Activated CD8-positive, alpha-beta memory T cell treated with anti-CD3 and anti-CD28 coated beads, Interleukin-2, amount 10 ng/mL, durations not matched to agents 7 days and 5 days (primary cell): ENCODE data around the gene CDADC1. TPM values are rescaled to one million over a fixed set of nuclear protein-coding genes. Genes with fewer than 3 reads are reported as not detected.
"Not testable (repeated sequence)": the region's sequence is repeated elsewhere in the genome, so short reads cannot be mapped to it uniquely, and the experiment has no call there.

Experiments used
- ATAC-seq: fragments of 150-1000 bp; cut with Tn5 transposase; one replicate; pipeline ENCODE4 v1.10.0; 2021; ENCODE audit warnings: moderate library complexity
- CTCF ChIA-PET: fragments of 350-600 bp; sonication (Branson Sonifier 250); formaldehyde crosslinking; loops from one replicate; lab custom pipeline; 2021; ENCODE audit warnings: antibody characterized with exemption; lab: Charles Lee
- DNase-seq: peaks from one replicate; pipeline ENCODE4 v3.0.0-alpha.2; 2020
- H3K27ac Mint-ChIP-seq: one replicate; pipeline ENCODE4 v1.8.0; 2021; ENCODE audit warnings: mild to moderate bottlenecking, mixed read lengths
- H3K27me3 Mint-ChIP-seq: one replicate; pipeline ENCODE4 v1.8.0; 2021; ENCODE audit warnings: mixed read lengths
- H3K36me3 Mint-ChIP-seq: one replicate; pipeline ENCODE4 v1.8.0; 2021; ENCODE audit warnings: mild to moderate bottlenecking, mixed read lengths
- H3K4me1 Mint-ChIP-seq: one replicate; pipeline ENCODE4 v1.8.0; 2021; ENCODE audit warnings: mixed read lengths
- H3K4me3 Mint-ChIP-seq: one replicate; pipeline ENCODE4 v1.8.0; 2021; ENCODE audit warnings: mild to moderate bottlenecking, moderate library complexity, mixed read lengths
- H3K9me3 Mint-ChIP-seq: one replicate; pipeline ENCODE4 v1.8.0; 2022; ENCODE audit warnings: low read depth, mixed read lengths
- total RNA-seq, 2 experiments: library from RNA; stranded (reverse); gene quantifications; one replicate each; pipeline ENCODE4 v1.2.3, GENCODE V29; 2021

Gene CDADC1
- total RNA-seq, 2 experiments from 2014 or later = 12.4 to 14.8 TPM

- Mint-ChIP-seq H3K27me3 (no peaks in the 10 kb centered on the region), H3K4me1 (peaks cover 12% of the 10 kb centered on the region), H3K36me3 (no peaks in the 10 kb centered on the region), H3K4me3 (no peak overlapping the region), H3K27ac (no peak overlapping the region), H3K9me3 (no peaks in the 10 kb centered on the region)
- DNase-seq (no peak), ATAC-seq (no peak)
- CTCF ChIA-PET = interaction anchor here (1.2 to 1.8 kb wide), 3 partner anchors 16 to 292 kb away, joined by 3 to 5 read pairs (median 3); no protein-coding TSS in a partner anchor
Measured at GRCh38 chr13:49315036-49315565, 67.4 kb downstream of the CDADC1 start.

DNA sequence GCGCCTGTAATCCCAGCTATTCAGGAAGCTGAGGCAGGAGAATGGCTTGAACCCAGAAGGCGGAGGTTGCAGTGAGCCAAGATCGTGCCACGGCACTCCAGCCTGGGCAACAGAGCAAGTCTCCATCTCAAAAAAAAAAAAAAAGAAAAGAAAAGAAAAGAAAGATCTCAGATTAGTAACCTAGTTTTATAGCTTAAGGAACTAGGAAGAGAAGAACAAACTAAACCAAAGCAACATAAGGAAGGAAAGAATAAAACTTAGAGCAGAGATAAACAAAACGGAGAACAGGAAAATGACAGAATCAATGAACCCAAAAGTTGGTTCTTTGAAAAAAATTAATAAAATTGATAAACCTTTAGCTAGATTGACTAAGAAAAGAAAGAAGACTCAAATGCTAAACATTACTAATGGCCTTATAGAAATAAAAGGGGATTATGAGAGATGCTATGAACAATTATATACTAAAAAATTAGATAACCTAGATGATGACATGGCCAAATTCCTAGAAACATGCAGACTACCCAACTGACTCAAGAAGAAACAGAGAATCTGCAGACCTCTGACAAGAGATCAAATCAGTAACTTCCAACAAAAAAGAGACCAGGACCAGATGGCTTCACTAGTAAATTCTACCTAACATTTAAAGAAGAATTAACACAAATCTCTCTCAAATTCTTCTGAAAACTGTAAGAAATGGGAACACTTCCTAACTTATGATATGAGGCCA, 68.2 kb downstream of the CDADC1 start:
- H3K27me3 Mint-ChIP-seq = no peaks in the 10 kb centered on the region
- no peak overlapping the region for H3K4me3 Mint-ChIP-seq
- no peak for DNase-seq
- H3K4me1 Mint-ChIP-seq = peaks cover 17% of the 10 kb centered on the region
- no peaks in the 10 kb centered on the region for H3K9me3 Mint-ChIP-seq
- H3K27ac Mint-ChIP-seq = no peak overlapping the region
- no peak for ATAC-seq
- H3K36me3 Mint-ChIP-seq = no peaks in the 10 kb centered on the region
- CTCF ChIA-PET = interaction anchor here (1.3 to 1.8 kb wide), 2 partner anchors 15 to 17 kb away, joined by 3 to 5 read pairs; no protein-coding TSS in a partner anchor

DNA sequence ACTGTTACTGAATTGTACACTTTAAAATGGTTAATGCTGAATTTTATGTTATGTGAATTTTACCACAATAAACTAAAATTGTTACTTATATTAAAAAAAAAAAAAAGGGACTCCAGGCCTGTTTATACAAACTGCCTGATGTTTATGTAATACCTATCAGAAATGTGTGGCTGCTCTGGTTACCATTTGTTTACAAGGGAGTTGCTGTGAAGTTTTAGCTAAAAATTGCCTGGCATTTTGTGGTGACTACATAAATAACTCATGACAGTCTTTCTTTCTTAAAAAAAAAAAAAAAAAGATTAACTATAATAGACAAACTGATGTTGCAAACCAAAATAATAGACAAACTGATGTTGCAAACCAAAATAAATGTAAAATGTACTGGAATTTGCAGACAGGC, 71.8 kb downstream of the CDADC1 start:
- no peaks in the 10 kb centered on the region for H3K9me3 Mint-ChIP-seq
- CTCF ChIA-PET = no interaction called here
- no peaks in the 10 kb centered on the region for H3K27me3 Mint-ChIP-seq
- ATAC-seq (no peak), DNase-seq (no peak)
- H3K4me1 Mint-ChIP-seq = peaks cover 12% of the 10 kb centered on the region
- no peak overlapping the region for H3K4me3 Mint-ChIP-seq
- no peak overlapping the region for H3K27ac Mint-ChIP-seq
- H3K36me3 Mint-ChIP-seq = no peaks in the 10 kb centered on the region

GRCh38 chr13:49319951-49320350, 72.2 kb downstream of the CDADC1 start:
- H3K4me1 Mint-ChIP-seq = peaks cover 12% of the 10 kb centered on the region
- H3K27me3 Mint-ChIP-seq = no peaks in the 10 kb centered on the region
- H3K36me3 Mint-ChIP-seq = no peaks in the 10 kb centered on the region
- ATAC-seq (no peak), DNase-seq (no peak)
- no peaks in the 10 kb centered on the region for H3K9me3 Mint-ChIP-seq
- CTCF ChIA-PET = no interaction called here
- H3K27ac Mint-ChIP-seq = no peak overlapping the region
- H3K4me3 Mint-ChIP-seq = no peak overlapping the region

DNA sequence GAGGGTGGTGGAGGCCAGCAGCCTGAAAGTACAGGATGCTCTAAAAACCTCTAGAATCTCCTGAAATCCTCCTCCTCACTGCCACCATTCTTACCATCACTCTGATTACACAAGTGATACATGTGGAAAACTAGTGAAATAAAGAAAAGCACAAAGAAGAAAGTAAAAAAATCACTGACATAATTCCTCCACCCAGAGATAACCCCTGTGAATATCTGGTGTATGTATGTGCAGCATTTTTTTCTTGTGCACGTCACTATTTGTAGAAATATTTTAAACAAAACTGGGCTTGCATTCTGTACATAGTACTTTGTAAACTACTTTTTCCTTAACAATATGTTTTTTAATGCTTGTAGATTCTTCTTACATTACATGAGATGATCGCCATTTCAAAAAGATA, 73.2 kb downstream of the CDADC1 start:
- no peak overlapping the region for H3K4me3 Mint-ChIP-seq
- CTCF ChIA-PET = no interaction called here

GRCh38 chr13:49322702-49323101, 75.0 kb downstream of the CDADC1 start:
- Mint-ChIP-seq H3K27me3 (no peaks in the 10 kb centered on the region), H3K36me3 (no peaks in the 10 kb centered on the region), H3K27ac (no peak overlapping the region), H3K4me1 (peaks cover 12% of the 10 kb centered on the region), H3K9me3 (no peaks in the 10 kb centered on the region), H3K4me3 (no peak overlapping the region)
- ATAC-seq (no peak), DNase-seq (no peak)
- CTCF ChIA-PET = interaction anchor here (1.2 kb wide), 1 partner anchor 284 kb away, joined by 4 read pairs; no protein-coding TSS in a partner anchor

More for the DNA sequence above, 73.2 kb downstream of the CDADC1 start:
- Mint-ChIP-seq H3K36me3 (no peaks in the 10 kb centered on the region), H3K9me3 (no peaks in the 10 kb centered on the region), H3K27ac (no peak overlapping the region), H3K27me3 (no peaks in the 10 kb centered on the region), H3K4me1 (peaks cover 12% of the 10 kb centered on the region)
- DNase-seq = no peak
- ATAC-seq = no peak

DNA sequence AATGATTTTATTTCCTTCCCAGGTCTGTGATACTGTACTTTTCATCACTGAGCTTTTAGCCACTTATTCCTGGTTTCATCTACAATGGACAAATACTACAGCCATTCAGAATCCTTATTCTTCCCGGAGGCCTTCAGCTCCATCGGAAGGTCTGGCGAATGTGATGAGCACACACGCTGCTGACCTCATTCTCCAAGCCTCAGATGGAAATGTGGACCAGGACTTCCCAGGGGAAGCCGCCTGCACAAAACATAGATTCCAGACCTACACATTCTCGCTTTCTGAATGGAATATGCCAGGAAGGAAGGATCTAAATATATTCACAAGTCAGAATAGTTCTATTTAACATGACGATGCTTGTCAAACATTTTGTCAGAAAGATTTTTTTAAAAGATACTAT, 75.6 kb downstream of the CDADC1 start:
- no peak for DNase-seq
- Mint-ChIP-seq H3K4me3 (no peak overlapping the region), H3K4me1 (peaks cover 12% of the 10 kb centered on the region), H3K36me3 (no peaks in the 10 kb centered on the region), H3K27ac (no peak overlapping the region), H3K9me3 (no peaks in the 10 kb centered on the region), H3K27me3 (no peaks in the 10 kb centered on the region)
- ATAC-seq = no peak
- CTCF ChIA-PET = interaction anchor here (1.2 kb wide), 1 partner anchor 284 kb away, joined by 4 read pairs; no protein-coding TSS in a partner anchor

GRCh38 chr13:49326222-49326917, 78.6 kb downstream of the CDADC1 start:
- Mint-ChIP-seq H3K4me3 (no peak overlapping the region), H3K27ac (no peak overlapping the region), H3K9me3 (no peaks in the 10 kb centered on the region), H3K27me3 (no peaks in the 10 kb centered on the region), H3K36me3 (no peaks in the 10 kb centered on the region), H3K4me1 (peaks cover 2% of the 10 kb centered on the region)
- ATAC-seq (no peak), DNase-seq (no peak)
- CTCF ChIA-PET = no interaction called here

GRCh38 chr13:49327145-49327544, 79.4 kb downstream of the CDADC1 start:
- ATAC-seq, H3K27me3 Mint-ChIP-seq, H3K27ac Mint-ChIP-seq, H3K4me1 Mint-ChIP-seq, H3K9me3 Mint-ChIP-seq, H3K4me3 Mint-ChIP-seq, DNase-seq, H3K36me3 Mint-ChIP-seq, CTCF ChIA-PET: not testable (repeated sequence)

GRCh38 chr13:49329831-49330545, 82.3 kb downstream of the CDADC1 start:
- CTCF ChIA-PET = no interaction called here
- no peak for ATAC-seq

DNA sequence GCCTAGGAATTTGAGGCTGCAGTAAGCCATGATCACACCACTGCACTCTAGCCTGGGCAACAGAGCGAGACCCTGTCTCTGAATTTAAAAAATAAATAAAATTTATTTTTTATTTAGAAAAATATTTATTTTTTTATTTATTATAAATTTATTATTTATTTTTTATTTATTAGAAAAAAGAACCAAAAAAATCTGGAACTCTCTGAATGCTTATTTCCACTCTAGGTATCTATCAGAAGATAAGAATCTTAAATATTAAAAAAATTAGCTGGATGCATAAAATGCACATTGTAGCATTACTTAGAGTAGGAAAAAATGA, 82.8 kb downstream of the CDADC1 start:
- Mint-ChIP-seq H3K27me3 (no peaks in the 10 kb centered on the region), H3K4me1 (no peaks in the 10 kb centered on the region), H3K27ac (no peak overlapping the region), H3K4me3 (no peak overlapping the region), H3K36me3 (no peaks in the 10 kb centered on the region), H3K9me3 (no peaks in the 10 kb centered on the region)
- ATAC-seq (no peak), DNase-seq (no peak)
- CTCF ChIA-PET = interaction anchor here (1.6 kb wide), 1 partner anchor 16 kb away, joined by 5 read pairs; no protein-coding TSS in a partner anchor

More at GRCh38 chr13:49329831-49330545, 82.3 kb downstream of the CDADC1 start:
- Mint-ChIP-seq H3K36me3 (no peaks in the 10 kb centered on the region), H3K4me3 (no peak overlapping the region), H3K9me3 (no peaks in the 10 kb centered on the region), H3K27ac (no peak overlapping the region), H3K4me1 (no peaks in the 10 kb centered on the region), H3K27me3 (no peaks in the 10 kb centered on the region)
- no peak for DNase-seq

DNA sequence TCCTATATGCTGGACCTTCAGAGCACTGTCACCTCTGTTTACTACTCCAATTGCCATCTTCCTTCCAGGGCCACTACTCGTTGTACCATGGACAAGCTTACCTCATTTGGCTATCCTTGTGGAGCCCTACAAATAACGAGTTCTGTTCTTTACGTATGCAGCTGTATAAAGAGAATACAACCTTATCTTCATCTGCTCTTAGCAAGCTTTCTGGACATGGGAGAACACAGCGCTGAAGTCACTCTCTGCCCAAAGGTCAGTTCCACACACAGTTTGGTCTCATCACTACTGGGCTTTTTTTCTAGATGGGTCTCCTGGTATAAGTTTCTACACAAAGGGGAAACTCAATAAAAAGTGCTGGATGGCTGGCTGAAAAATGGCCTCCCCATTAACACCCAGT, 88.9 kb downstream of the CDADC1 start:
- ATAC-seq = no peak

DNA sequence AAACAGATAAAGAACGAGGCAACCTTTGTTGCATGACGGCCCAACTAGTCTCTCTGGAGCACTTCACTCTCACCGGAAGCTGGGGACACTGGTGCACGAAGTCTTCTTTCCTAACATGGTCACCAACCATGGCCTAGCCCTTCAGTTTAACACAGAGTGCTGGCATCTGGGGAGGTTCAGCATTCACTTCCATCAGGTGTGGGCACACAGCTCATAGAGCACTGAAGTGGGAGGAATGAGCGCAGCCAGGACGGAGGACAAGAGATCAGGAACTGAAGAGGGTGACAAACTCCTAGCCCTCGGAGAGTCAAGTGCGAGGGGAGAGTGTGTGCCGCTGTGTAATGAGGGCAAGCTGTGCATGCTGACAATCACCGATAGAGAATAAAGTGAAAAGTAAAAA, 92.4 kb downstream of the CDADC1 start:
- Mint-ChIP-seq H3K36me3 (no peaks in the 10 kb centered on the region), H3K4me3 (no peak overlapping the region), H3K27ac (no peak overlapping the region), H3K4me1 (no peaks in the 10 kb centered on the region), H3K9me3 (no peaks in the 10 kb centered on the region), H3K27me3 (no peaks in the 10 kb centered on the region)
- ATAC-seq (no peak), DNase-seq (no peak)
- CTCF ChIA-PET = no interaction called here

More for the DNA sequence above, 88.9 kb downstream of the CDADC1 start:
- H3K36me3 Mint-ChIP-seq = no peaks in the 10 kb centered on the region
- CTCF ChIA-PET = no interaction called here
- no peaks in the 10 kb centered on the region for H3K9me3 Mint-ChIP-seq
- no peak overlapping the region for H3K27ac Mint-ChIP-seq
- no peaks in the 10 kb centered on the region for H3K4me1 Mint-ChIP-seq
- no peak overlapping the region for H3K4me3 Mint-ChIP-seq
- no peaks in the 10 kb centered on the region for H3K27me3 Mint-ChIP-seq
- DNase-seq = no peak
